HG02884 (cell line): ENCODE results near the gene LAMA3.

Source experiments
- ATAC-seq: cut with Tn5 transposase; IDR thresholded peaks from one replicate; pipeline ENCODE4 v1.9.1; 2021; ENCODE audit warnings: mild to moderate bottlenecking, moderate library complexity; ENCODE audit not compliant: unreplicated experiment

The LAMA3 gene

DNA sequence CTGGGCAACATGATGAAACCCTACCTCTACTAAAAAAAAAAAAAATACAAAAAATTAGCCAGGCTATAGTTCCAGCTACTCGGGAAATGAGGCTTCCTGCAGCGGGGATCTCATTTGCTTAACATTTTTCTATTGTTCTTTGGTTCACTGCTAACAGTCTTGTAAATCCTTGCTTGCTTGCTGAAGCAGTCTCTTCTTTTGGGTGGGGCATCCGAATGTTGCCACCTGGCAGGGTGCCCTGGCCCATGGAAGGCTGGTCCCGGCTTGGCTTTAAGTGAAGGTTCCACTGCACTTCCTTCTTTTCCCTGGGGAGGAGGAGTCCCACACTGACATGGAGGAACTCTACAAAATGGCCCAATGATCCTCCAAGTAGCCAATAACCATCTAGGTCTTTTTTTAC, 20.5 kb upstream of the LAMA3 start:
- ATAC-seq: no peak

DNA sequence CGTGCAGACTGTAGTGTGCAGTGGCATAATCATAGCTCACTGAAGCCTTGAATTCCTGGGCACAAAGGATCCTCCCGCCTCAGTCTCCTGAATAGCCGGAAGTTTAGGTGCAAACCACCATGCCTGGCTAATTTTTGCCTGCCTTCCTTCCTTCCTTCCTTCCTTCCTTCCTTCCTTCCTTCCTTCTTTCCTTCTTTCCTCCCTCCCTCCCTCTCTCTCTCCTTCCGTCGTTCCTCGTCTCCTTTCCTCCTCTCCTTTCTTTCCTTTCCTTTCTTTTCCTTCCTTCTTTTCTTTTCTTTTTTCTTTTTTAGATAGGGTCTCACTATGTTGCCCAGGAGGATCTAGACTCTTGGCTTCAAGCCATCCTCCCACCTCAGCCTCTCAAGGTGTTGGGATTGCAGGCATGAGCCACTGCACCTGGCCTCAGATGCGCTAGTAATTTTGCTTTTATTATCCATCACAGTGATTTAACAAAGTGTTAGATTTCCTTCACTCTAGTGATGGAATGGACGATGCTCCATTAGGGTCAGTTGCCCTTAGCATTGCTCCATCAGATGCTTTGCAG, 20.0 kb upstream of the LAMA3 start:
- no peak for ATAC-seq

DNA sequence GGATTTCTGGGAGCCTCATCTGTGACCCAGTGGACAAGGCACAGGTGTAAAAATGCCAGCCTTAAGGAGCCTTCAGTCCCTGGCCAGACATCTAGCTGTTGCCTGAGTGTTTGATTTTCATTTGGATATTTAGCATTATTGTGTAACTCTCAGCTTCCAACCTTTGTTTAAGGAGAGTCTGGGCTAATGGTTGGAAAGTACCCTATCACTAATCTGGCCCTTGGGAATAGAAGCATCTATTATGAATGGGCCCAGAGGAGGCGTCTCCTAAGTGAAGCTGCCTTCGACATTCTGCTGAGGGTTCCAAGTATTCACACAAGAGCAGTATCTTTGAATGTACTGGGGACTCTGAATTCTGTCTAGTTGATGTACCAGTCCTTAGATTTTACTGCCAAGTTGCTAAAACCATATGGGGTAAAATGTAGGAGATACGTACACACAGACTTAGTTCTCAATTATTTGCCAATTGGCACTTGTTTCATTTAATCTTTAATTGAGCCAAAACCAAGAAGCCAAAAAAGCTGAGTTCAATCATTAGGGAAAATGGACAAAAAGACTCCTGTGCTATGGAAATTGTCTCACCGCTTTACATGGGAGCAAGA, 19.3 kb upstream of the LAMA3 start:
- no peak for ATAC-seq

DNA sequence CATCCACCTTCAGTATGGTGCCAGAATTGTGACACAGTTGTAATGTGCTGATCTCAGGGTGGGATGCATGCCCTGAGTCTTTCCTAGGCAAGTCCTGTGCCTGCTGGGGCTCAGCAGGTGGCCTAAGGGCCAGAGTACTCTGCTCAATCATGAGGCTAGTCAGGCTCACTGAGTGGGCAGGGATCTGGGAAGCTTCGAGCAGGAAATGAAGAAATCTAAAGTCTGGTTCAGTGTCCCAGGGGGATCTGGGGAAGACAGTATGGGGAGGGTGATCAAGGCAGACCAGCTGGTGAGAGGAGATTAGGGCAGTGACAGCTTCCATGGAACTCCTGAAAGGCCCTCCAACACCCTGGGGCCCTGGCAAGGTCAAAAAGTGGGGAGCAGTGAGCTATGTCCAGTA, 17.7 kb upstream of the LAMA3 start:
- ATAC-seq: no peak

DNA sequence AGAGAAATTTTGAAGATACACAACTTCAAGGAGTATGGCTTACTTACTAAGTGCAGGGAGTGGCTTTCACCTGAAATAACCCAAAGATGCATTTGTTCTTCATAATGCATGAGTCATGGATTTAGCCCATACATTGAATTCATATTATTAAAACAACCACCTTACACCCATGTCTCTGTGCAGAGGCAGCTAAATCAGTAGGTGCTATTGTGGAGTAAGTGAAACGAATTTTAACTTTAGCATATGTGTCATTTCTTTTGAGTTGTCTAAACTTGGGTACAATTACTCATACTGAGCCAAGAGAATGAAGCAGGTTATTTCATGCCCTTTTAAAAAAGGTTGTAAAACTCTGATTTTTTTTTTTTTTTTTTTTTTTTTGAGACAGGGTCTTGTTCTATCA, 15.5 kb upstream of the LAMA3 start:
- ATAC-seq: no peak

DNA sequence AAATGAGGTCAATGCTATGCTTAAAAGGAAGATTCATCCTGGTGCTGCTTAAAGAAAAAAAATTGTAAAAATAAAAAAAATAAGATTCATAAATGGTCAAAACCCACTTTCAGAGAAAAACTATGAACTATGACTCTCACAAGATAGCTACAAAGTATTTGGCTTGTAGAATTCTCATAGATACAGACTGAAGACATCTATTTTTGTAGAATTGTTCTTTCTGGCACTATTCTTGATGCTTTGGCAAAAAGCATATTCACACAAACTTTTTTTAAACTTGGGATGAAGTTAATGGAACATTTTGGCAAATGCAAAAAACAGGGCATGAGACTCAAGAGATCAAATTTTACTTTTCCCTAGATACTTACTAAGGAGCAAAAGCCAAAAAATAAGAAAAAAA, 14.0 kb upstream of the LAMA3 start:
- ATAC-seq: no peak

DNA sequence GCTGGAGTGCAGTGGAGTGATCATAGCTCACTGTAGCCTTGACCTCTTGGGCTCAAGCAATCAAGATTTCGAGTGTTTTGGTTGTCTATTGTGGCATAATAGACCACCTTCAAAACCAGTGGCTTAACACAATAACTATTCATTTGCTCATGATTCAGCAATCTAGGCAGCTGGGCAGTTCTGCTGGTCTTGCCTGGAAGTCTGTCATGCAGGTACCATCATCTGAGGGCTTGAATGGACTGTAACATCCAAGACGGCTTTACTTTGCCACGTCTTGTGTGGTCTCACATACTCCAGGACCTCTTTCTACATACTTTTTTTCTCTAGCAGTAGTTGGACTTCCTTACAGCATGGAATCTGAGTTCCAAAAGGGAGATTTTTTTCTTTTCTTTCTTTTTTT, 13.4 kb upstream of the LAMA3 start:
- ATAC-seq: no peak

DNA sequence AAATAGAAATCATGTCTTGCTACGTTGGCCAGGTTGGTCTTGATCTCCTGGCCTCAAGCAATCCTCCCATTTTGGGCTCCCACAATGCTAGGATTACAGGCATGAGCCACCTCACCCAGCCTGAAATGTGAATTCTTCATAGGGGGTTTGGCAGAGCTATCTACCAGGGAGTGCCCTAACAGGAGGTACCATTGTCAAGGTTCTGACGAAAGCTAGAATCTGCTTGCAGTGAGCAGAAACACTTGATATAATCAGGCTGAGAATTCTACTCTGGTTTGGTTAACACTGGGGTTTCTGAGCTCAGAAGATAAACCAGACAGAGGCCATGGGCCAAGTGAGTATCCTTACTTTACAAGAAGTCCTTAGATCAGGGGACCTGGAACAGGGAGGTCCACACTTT, 7.2 kb upstream of the LAMA3 start:
- no peak for ATAC-seq

DNA sequence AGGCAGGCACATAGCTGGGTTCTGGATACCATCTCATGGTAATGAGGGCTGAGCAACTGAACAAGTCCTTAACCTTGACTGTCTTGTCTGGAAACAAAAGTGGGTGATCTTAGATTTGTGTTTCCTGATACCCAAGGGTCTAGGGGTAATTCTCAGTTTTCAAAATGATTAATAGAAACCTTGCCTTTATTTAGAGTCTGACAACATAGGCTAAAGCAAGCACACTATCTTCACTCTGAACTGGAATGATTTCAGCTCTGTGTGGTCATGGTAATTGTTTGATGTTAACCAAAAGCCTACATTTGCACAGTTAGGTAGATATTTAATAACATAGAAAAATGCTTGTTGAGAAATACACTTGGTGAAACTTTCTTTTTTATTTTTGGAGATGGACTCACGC, 6.8 kb upstream of the LAMA3 start:
- ATAC-seq: no peak

DNA sequence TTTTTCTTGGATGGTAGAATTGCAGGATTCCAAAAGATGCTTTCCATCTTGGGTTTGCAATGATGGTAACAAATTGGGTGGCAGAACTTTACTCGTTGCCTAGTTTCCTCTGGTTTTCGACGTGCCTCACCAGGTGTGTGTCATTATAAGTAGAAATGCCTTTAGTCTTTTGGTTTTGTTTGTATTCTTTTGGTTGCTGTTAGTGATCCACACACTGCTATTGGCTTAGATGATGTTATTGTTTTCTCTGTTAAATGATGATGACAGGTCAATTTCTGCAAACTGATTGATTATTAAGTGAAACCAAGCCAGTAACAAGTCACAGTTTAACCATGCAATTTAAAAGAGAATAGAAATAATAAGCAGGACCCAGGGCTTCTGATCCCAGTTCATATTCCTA, 6.1 kb upstream of the LAMA3 start:
- no peak for ATAC-seq

DNA sequence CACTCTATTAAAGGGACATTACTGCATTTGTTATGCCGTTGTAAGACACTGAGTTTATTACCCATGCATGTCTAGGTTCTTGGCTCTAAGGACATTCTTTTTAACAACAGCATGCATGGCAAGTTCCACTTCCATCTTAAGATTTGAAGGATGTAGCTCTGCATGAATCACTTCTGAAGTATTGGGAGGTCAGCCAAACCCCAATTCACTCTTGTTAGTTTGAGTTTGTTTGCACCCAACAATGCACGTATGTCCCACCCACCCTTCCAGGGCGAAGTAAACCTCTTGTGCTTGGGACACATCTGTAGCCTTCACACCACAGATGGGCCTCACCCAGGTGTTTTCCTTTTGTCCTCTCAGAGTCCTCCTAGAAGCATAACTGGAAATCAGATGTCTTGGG, 5.6 kb upstream of the LAMA3 start:
- ATAC-seq: no peak

DNA sequence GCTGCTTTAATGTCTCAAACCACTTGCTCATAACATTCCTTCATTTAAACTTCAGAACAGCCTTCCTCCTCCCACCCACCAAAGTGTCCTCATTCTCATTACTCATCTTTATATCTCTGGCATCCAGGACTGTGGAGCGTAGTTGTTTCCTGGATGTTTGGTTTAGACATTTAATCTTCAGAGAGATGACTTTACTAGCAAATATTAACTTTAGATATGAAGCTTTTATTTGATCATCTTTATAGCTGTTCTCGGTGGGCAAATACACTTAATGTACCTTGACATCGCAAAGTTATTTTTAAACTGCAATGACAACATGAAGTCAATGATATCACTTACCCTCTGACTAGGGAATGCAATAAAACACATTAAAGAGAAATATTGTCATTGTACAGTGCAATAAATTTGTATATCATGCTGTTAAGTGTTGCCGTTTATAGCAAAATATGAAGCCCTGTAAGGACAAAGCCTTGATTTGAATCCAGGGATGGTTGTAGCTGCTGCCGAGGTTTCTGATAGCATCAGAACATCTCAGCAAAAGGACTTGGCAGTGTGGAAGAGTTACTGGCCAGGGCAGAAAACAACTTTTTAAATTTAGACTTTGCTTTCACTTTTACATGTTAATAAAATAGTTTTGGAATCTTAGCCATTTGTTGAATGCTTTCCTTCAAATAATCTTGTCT, 4.6 kb upstream of the LAMA3 start:
- no peak for ATAC-seq

DNA sequence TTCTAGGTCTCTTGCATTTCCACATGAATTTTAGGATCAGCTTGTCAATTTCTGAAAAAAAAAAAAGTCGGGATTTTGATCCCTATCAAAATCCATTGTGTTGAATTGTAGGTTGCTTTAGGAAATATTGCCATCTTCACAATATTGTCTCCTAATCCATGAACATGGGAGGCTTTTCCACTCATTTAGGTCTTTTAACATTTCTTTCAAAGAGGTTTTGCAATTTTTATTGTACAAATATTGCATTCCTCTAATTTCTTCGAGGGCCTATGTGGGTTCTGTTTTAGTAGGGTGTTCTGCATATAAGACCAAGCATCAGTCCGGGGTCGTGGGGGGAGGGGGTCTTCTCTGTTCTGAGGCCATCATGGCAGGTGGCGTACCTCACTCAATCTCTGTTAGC, 725 bp upstream of the LAMA3 start:
- ATAC-seq: no peak

DNA sequence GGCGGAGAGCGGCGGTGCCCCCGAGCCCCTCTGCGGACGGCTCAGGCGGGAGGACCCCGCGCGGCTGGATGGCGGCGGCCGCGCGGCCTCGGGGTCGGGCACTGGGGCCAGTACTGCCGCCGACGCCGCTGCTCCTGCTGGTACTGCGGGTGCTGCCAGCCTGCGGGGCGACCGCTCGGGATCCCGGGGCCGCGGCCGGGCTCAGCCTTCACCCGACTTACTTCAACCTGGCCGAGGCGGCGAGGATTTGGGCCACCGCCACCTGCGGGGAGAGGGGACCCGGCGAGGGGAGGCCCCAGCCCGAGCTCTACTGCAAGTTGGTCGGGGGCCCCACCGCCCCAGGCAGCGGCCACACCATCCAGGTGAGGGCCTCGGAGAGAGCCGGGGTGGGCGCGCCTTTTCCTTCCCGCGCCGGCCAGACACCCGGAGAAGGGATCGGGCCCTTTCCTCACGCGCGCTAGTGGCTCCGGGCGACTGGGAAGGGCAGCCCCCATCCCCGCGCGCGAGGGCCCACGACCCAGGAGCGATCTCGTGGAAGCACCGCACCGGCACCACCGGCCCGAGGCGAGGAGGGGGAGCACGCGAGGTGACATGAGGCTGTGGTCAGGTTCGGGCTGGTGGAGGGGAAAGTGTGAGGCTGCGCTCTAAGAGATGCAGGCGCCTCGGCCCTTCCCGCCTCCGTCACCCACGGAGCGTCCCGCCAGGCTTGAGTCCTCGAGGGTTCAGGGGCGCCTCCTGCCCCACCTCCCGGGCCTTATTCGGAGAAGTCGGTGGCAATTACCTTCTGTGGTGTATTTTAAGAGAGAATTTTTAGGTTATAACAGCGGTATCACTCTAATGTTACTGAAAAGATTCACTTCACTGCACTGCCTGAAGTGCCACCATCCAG, 607 bp downstream of the LAMA3 start:
- no peak for ATAC-seq

DNA sequence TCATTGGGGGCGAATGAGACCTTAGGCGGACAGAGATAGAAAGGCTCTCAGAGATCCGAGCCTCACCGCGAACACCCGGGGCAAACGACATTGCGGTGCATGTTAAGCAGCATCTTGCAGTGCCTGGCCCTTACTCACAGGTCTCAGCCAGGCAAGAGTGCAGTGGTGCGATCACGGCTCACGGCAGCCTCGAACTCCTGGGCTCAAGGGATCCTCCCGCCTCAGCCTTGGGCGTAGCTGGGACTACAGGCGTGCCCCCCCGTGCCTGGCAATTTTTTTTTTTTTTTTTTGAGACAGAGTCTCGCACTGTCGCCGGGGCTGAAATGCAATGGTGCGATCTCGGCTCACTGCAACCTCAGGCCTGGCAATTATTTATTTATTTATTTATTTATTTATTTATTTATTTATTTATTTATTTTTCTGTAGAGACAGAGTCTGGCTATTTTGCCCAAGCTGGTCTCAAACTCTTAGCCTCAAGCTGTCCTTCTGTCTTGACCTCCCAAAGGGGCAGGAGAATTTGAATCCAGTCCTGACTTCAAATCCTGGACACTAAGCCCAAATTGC, 1.3 kb downstream of the LAMA3 start:
- ATAC-seq: no peak

DNA sequence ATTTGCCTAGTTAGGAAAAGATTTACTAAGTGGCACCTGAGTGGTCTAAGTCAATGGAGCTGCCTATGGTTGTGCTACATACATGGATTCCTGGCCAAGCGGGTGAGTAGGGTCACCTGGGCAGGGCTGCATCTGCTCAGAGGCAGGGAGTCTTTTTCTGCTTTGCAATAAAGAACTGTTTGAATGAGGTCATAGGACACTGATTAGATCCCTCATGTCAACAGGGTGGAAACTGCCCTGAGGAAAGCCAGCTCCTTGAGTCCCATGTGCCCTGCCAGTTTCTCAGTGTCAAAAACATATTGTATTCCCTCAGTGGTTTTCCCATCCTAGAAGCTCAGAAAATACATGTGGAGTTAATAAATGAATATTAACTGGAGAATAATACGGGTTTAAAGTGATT, 4.6 kb downstream of the LAMA3 start:
- ATAC-seq: no peak

DNA sequence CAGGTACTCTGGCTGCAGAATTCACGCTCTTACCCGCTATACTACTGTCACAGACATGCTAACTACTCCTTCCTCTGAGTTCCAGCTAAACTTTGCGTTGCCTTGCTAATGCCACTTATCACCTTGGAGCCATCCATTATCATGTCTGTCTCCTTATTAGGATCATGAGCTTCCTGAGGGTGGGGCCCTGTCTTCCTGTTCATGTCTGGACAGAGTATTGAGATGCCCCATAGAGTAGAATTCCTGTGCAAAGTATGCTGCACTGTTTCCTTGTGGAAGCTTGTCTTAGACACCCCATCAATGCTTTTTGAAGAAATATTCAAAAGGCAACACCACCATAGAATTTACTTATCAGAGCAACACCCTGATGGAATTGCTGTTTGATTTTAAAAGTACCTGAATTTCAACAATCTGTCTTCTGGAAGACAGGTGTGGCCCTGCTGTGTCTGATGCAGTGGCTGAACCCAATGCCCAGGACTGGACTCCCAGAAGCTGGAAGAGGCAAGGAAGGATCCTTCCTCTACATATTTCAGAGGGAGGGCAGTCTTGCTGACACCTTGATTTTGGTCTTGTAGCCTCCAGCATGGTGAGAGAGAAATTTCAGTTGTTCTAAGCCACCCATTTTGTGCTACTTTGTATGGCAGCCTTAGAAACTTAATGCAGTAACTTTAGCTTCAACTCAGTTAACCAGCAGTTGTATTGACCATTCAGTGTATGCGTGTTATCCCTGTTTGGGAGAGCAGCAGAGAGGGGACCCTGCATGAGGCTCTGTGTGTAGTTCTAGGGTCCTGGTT, 5.6 kb downstream of the LAMA3 start:
- no peak for ATAC-seq

DNA sequence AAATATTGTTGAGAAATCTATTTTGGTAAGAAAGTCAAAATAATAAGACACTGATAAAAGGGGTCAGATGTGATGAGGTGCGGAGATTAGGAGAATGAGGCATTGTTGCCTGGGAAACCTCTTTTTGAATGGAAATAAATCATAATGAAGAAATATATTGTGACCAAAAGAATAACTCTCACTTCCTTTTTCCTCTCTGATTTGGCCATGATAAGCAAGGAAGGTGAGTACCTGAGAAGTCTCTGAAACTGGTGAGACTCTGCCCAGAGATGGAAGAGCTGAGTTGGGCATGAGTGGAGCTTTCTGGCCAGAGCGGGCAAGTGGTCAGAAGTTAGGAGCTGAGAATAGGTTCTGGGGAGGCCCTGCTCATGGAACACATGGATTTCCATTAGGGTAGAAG, 11.8 kb downstream of the LAMA3 start:
- no peak for ATAC-seq

DNA sequence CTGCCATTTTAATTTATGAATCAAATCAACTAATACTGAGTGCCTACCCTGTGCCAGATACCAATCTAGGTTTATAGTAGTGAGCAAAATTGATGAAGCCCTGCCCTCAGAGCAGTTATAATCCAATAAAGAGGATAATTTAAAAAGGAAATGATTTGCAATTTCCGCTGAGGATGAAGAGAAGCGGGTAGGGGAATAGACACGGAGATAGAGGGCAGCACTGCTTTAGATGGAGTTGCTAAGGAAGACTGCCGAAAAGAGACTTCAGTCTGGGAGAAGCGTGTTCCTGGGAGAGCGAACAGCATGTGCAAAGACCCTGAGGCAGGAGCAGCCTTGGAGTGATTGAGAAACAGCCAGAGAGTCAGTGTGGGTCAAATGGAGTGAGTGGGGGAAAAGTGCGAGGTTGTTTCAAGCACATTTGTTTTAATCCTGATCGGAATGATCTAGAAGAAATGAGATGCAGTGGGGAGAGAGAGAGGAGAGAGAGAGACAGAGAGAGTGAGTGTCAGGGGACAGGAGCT, 12.4 kb downstream of the LAMA3 start:
- ATAC-seq: no peak

DNA sequence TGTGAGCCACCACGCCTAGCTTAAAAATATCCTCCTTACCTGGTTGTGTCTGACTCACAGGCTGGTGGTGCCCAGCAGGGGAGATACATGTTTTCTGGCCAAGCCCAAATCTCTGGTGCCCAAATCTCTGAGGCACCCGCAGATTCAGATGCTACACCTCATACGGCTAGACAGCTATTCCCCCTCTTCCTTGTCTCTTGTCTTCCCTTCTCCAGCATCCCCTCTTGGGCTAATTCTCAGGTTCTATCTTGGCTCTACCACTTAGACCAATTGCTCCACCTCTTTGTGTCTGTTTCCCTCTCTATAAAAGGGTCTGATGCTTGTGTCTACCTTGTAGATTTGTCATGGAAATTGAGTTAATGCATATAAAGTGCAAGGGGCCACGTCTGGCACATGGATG, 13.4 kb downstream of the LAMA3 start:
- ATAC-seq: no peak
